ENCODE data around the gene DBF4B. TPM values are rescaled to one million over a fixed set of nuclear protein-coding genes. Genes with fewer than 3 reads are reported as not detected.

DBF4B gene
- total RNA-seq, 3 donors from 2014 or later (not counting 1 experiment from before 2014, with no cell fraction given) = 3.0 to 4.1 (median 4.1) TPM

DNA sequence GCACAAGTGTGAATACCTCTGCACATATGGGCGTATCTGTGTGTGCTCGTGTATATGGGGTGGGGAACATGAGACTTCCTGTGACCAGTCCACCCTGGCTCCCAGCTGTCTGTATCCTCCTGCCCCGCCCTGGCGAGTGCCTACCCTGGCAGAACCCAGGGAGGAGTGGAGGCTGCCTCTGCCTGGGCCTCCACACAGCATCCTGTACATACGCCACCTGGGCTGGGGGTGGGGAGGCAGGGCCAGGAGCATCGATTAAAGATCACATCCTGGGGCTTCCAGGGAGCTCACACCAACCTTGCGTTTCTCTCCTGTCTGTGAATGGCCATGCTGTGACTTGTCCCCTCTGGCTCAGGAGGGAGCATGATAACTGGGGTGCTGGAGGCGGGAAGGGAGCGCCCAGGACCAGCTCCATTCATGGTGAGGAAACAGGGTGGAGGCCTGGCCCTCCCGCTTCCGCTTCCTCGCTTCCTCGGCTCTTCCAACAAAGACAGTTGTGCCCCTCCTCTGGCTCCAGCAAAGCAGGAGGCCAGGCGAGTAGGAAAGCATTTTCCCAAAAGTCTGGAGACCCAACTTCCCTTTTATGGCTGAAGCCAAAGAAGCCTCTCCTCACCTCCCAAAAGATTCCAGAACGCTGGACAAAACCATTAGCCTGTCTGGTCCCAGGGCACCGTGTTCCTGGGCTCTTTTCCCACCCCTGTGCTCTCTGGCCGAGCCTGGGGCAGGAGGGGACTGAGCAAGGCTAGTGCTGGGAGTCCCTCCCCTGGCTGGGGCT lies 73.3 kb downstream of the DBF4B start:
- peaks cover 10% of the 10 kb centered on the region for H3K4me1 ChIP-seq (ENCODE audit: control insufficient read depth, insufficient read depth, low read length)
- Mint-ChIP-seq H3K9me3 (no peaks in the 10 kb centered on the region), H3K36me3 (no peaks in the 10 kb centered on the region), H3K4me3 (no peak overlapping the region), H3K4me1 (peaks cover 0 to 10% of the 10 kb centered on the region in 2 donors), H3K27me3 (ENCODE audit: low read depth in 2 of 2) (peaks cover 0 to 9% of the 10 kb centered on the region in 2 donors), H3K27ac (no peak overlapping the region)
- WGBS (ENCODE audit: insufficient coverage) = 70% methylated on average over 17 of the region's 17 CpGs
- TF ChIP-seq, protein P1, sequence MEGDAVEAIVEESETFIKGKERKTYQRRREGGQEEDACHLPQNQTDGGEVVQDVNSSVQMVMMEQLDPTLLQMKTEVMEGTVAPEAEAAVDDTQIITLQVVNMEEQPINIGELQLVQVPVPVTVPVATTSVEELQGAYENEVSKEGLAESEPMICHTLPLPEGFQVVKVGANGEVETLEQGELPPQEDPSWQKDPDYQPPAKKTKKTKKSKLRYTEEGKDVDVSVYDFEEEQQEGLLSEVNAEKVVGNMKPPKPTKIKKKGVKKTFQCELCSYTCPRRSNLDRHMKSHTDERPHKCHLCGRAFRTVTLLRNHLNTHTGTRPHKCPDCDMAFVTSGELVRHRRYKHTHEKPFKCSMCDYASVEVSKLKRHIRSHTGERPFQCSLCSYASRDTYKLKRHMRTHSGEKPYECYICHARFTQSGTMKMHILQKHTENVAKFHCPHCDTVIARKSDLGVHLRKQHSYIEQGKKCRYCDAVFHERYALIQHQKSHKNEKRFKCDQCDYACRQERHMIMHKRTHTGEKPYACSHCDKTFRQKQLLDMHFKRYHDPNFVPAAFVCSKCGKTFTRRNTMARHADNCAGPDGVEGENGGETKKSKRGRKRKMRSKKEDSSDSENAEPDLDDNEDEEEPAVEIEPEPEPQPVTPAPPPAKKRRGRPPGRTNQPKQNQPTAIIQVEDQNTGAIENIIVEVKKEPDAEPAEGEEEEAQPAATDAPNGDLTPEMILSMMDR (IDR thresholded peaks at IDR 0.05) = no peak
- intact Hi-C loops (cut with micrococcal nuclease) = no loop called here
- no peaks in the 10 kb centered on the region for H3K36me3 ChIP-seq (ENCODE audit: control insufficient read depth, insufficient read depth, low read length)
- peaks cover 2% of the 10 kb centered on the region for H3K27me3 ChIP-seq (ENCODE audit: control insufficient read depth, insufficient read depth, low read length)
- H3K27ac ChIP-seq (ENCODE audit: low read length) = no peak overlapping the region
- no peaks in the 10 kb centered on the region for H3K9me3 ChIP-seq (ENCODE audit: control insufficient read depth, insufficient read depth, low read length)
- DNase-seq = no peak
- H3K4me3 ChIP-seq (ENCODE audit: low read length) = no peak overlapping the region
- ATAC-seq = no peak

DNA sequence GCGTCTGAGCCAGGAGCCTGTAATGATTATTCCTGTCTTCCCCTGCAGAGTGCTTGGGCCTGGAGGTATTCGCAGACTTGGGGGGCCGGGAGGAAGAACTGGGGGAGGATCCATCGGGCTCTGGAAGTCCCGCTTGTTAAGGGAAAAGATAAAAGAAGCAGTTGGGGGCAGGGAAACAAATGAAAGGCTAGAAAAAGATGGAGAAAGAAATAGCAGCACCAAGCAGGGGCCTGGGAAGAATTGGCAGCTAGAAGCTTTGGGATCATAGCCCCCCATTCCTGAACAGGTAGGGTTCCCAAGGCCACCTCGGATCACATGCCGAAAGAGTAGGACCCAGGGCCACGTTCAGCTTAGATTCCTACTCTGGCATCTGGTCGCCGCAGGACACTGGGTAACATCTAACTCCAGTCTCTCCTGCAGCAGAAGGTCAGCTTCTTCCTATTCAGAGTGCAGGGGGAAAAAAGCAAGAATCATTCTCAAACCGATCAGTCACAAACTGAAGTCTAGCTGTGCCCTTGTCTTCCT lies 73.9 kb downstream of the DBF4B start:
- Histone ChIP-seq H3K4me3 (ENCODE audit: low read length) (no peak overlapping the region), H3K27ac (ENCODE audit: low read length) (no peak overlapping the region), H3K27me3 (ENCODE audit: control insufficient read depth, insufficient read depth, low read length) (peaks cover 2% of the 10 kb centered on the region), H3K36me3 (ENCODE audit: control insufficient read depth, insufficient read depth, low read length) (no peaks in the 10 kb centered on the region), H3K4me1 (ENCODE audit: control insufficient read depth, insufficient read depth, low read length) (peaks cover 10% of the 10 kb centered on the region), H3K9me3 (ENCODE audit: control insufficient read depth, insufficient read depth, low read length) (no peaks in the 10 kb centered on the region)
- Mint-ChIP-seq H3K4me1 (peaks cover 0 to 10% of the 10 kb centered on the region in 2 donors), H3K4me3 (no peak overlapping the region), H3K27ac (no peak overlapping the region), H3K36me3 (no peaks in the 10 kb centered on the region), H3K9me3 (no peaks in the 10 kb centered on the region), H3K27me3 (ENCODE audit: low read depth in 2 of 2) (peaks cover 0 to 6% of the 10 kb centered on the region in 2 donors)
- DNase-seq = no peak
- TF ChIP-seq, protein P1 (IDR thresholded peaks at IDR 0.05) = no peak
- ATAC-seq = no peak
- intact Hi-C loops (cut with micrococcal nuclease) = no loop called here
- 81% methylated on average over 11 of the region's 11 CpGs for WGBS (ENCODE audit: insufficient coverage)

DNA sequence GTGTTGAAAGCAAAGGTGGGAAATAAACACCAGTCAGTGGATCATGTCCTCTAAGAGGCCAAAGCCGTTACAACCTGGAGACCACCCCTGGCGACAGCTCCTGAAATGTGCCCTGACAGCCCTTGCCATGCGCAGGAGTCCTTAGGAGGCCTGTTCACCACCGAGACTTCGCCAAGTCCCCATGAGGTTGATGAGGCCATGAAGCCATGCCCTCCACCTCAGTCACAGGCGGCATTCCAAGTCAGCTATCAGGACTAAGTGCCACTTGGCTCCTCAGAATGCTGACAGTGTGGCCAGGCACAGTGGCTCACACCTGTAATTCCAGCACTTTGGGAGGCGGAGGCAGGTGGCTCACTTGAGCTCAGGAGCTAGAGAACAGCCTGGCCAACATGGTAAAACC lies 77.5 kb downstream of the DBF4B start:
- Histone ChIP-seq H3K9me3 (ENCODE audit: control insufficient read depth, insufficient read depth, low read length) (no peaks in the 10 kb centered on the region), H3K27me3 (ENCODE audit: control insufficient read depth, insufficient read depth, low read length) (no peaks in the 10 kb centered on the region), H3K27ac (ENCODE audit: low read length) (no peak overlapping the region), H3K4me1 (ENCODE audit: control insufficient read depth, insufficient read depth, low read length) (no peaks in the 10 kb centered on the region), H3K36me3 (ENCODE audit: control insufficient read depth, insufficient read depth, low read length) (no peaks in the 10 kb centered on the region), H3K4me3 (ENCODE audit: low read length) (no peak overlapping the region)
- H3K27ac Mint-ChIP-seq = no peak overlapping the region
- H3K4me1 Mint-ChIP-seq = no peaks in the 10 kb centered on the region
- TF ChIP-seq, protein P1 (IDR thresholded peaks at IDR 0.05) = no peak
- H3K9me3 Mint-ChIP-seq = no peaks in the 10 kb centered on the region
- no peak for ATAC-seq
- no peak overlapping the region for H3K4me3 Mint-ChIP-seq
- H3K27me3 Mint-ChIP-seq (ENCODE audit: low read depth in 2 of 2) = peaks cover 0 to 2% of the 10 kb centered on the region in 2 donors
- 91% methylated on average over 7 of the region's 7 CpGs for WGBS (ENCODE audit: insufficient coverage)
- intact Hi-C loops (cut with micrococcal nuclease) = no loop called here
- no peak for DNase-seq
- H3K36me3 Mint-ChIP-seq = no peaks in the 10 kb centered on the region

Data from natural killer cell (primary cell).